Epithelial cell of esophagus (primary cell): Measurements from ENCODE around the gene GLDC.
A peak's percentile ranks its signal among the peaks of the same experiment; 100 is the strongest.

Source experiments
- DNase-seq: peaks from one replicate; pipeline ENCODE4 v3.0.0; 2010; ENCODE audit warnings: low read depth
- H3K4me3 ChIP-seq: 2 replicates; pipeline ENCODE4 v1.5.1; 2011; ENCODE audit warnings: mild to moderate bottlenecking, low read length, control low read depth
- TF ChIP-seq, protein P1 (sequence below): IDR thresholded peaks from 2 replicates; pipeline ENCODE4 v1.5.1; 2011; ENCODE audit warnings: low read depth, mild to moderate bottlenecking, low read length, control low read depth, inconsistent platforms; ENCODE audit not compliant: insufficient read depth; ENCODE audit errors: missing control alignments

The GLDC gene

DNA sequence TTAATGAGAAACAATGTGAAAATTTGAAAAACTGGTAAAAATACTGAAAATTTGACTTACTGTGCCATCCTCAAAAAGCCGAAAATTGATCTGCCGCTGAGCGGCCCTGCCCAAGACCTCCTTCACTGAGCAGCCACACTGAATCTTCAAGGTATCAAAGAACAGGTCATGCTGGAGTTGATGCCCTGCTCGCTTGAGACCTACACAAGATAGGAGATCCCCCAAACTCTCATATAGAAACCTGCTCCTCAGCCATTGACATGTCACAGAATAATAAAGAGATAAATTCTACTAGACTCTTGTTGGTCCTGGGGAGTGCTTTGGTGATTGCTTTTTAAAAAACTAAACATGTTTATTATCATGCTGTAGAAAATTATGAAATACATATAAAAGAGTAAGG, 52.7 kb downstream of the GLDC start:
- DNase-seq: no peak
- TF ChIP-seq, protein P1, sequence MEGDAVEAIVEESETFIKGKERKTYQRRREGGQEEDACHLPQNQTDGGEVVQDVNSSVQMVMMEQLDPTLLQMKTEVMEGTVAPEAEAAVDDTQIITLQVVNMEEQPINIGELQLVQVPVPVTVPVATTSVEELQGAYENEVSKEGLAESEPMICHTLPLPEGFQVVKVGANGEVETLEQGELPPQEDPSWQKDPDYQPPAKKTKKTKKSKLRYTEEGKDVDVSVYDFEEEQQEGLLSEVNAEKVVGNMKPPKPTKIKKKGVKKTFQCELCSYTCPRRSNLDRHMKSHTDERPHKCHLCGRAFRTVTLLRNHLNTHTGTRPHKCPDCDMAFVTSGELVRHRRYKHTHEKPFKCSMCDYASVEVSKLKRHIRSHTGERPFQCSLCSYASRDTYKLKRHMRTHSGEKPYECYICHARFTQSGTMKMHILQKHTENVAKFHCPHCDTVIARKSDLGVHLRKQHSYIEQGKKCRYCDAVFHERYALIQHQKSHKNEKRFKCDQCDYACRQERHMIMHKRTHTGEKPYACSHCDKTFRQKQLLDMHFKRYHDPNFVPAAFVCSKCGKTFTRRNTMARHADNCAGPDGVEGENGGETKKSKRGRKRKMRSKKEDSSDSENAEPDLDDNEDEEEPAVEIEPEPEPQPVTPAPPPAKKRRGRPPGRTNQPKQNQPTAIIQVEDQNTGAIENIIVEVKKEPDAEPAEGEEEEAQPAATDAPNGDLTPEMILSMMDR: no peak

DNA sequence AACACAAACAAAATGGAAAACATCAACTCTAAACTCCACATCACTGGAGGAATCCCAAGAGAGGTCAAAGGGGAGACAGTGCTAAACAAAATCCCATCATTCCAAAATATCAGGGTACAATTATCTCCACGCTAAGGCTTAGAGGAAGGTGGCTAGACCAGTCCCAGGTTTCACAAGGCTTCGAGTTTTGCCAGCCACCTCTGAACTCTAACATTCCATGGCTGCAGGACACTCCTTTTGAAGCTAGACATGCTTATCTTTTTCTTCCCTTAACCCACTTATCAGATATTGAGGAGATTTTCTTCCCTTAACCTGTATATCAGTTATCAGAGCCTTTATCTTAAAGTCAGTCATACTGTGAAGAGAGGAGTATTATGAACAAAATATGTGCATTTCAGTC, 53.3 kb downstream of the GLDC start:
- H3K4me3 ChIP-seq: no peak overlapping the region
- no peak for DNase-seq
- TF ChIP-seq, protein P1: no peak

More for the DNA sequence above, 52.7 kb downstream of the GLDC start:
- H3K4me3 ChIP-seq: no peak overlapping the region

DNA sequence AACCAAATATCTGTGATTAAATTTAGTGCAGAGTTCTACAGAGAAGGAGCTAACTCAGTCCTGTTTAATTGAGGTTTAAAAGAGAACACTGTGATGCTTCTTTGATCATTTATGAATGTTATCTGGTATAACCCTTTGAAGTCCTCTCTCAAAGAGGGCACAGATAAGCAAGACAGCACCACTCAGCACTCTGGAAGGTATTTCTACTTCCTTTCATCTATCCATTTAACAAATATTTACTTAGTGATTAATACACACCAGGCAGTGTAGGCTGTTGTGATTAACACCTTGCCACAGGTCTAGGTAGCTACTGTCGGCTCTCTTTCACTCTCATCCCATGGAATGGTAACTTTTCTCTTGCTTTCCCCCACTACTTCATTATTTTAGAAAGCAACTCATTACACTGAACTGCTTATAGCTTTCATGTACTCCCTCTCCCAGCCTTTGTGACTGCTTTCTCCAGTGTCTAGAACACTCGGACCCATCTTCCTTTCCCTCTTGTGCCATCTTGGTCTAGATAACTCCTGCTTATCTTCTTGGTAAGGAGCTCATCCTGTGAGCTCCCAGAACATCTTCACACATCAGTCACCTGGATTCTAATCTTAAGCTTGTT, 54.7 kb downstream of the GLDC start:
- DNase-seq: peak; percentile 73
- H3K4me3 ChIP-seq: no peak overlapping the region
- TF ChIP-seq, protein P1: no peak

DNA sequence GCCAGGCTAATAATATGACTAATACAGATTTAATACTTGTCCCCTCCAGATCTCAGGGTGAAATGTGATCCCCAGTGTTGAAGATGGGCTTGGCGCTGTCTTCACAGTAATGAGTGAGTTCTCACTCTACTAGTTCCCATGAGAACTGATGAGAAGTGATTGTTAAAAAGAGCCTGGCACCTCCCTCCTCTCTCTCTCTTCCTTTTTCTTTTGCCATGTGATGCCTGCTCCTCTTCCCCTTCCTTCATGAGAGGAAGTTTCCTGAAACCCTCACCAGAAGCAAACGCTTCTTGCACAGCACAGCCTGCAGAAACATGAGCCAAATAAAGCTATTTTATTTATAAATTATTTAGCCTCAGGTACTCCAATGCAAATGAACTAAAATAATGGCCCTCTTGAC, 55.2 kb downstream of the GLDC start:
- TF ChIP-seq, protein P1: no peak
- no peak overlapping the region for H3K4me3 ChIP-seq

DNA sequence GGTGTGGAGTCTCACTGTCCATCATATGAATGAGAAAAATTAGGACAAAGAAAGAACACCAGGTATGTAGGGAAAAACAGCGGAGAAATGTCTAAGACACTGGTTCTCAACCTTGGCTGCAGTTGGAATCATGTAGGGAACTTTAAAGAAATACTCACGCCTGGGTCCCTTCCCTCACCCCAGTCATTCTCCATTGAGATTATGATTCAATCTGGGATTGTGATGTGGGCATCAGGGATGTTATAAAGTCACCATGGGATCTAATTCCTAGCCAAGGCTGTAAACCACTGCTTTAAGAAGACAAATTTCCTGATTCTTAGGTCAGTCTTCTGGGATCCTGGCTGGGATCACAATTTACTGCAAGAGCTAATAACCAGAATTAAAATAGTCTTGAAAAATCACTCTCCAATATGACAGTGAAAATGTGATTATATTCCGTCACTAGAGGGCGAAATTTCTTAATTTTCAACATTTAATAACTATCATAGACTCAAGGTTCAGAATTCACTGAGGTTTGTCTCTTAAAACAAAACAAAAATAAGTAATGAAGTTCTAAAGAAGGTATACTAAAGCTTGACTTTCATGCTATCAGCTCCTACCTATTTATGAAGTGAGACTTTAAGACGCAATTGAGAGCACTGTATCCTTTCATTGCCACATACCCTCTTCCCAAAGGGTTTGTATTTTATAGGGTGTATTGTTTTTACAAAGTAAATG, 60.5 kb downstream of the GLDC start:
- H3K4me3 ChIP-seq: no peak overlapping the region
- peak; percentile 51 for DNase-seq
- TF ChIP-seq, protein P1: peak; percentile 14

More for the DNA sequence above, 55.2 kb downstream of the GLDC start:
- no peak for DNase-seq

DNA sequence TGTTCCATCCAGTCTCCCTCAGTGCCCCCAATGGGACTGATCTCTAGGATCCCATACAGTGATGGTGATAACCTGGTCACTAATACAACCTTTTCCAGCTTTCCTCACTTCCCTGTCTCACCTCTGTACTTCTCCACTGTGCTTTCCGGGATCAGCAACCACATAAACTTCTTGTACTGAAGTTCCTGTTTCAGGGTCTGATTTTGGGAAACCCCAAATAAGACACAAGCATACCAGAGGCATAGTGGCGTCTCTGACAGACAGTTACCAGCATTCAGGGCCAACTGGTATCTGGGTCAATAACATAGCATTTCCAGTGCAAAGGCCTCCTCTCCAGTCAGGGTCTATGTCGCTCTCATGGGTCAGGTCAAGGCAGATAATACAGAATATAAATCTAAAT, 64.3 kb downstream of the GLDC start:
- no peak for DNase-seq
- TF ChIP-seq, protein P1: no peak
- no peak overlapping the region for H3K4me3 ChIP-seq
